Stimulated activated CD4-positive, alpha-beta T cell treated with anti-CD3 and anti-CD28 coated beads, Interleukin-15, amount 100 ng/mL, for 48 hours (primary cell): ENCODE data around the gene DDX56.
"Not testable (repeated sequence)": the region's sequence is repeated elsewhere in the genome, so short reads cannot be mapped to it uniquely, and the experiment has no call there.

ENCODE experiments used
- DNase-seq, 2 donors: peaks; one replicate each; pipeline ENCODE4 v3.0.0-alpha.2; 2020; ENCODE audit warnings: low read depth in 2 of 2

The DDX56 gene

DNA sequence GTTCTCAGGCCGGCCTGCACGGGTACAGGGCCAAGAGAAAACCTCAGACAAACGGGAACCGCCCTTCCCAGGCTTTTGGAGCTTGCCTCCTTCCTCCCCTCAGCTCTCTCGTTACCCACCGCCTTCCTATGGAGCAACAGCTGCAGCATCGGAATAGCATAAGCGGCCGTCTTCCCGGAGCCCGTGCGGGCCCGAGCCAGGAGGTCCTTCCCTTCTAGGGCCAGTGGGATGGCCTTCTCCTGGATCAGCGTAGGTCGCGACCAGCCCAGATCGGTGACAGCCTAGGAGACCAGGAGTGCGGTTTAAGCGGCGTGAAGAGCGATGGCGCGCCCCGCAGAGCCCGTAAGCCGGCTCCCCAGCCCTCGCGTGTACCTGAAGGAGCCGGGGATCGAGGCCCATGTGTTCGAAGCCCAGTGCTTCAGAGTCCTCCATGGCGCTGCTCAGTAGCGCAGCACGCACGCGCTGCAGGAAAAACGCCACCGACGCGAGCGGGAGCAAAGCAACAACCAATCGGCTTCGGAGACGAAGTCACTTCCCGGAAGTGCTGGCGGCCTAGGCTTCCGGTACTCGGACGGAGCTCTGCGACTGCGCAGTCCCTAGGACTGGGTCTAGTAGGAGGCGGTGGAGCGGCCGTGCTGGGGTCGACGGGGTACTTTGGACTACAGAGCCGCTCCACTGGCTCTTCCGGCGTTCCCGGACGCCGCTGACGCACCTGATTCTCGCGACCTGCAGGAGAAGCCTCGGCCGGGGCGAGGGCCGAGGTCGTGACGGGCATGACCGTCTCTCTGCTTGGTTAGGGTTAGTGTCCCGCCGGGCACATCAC, at the start of gene DDX56:
DDX56 (minus strand) TSS at position 445 of the 823 bp plus-strand sequence; CDS start at position 432, 13 bp downstream.
- DNase-seq: peak; percentile 90 to 92

DNA sequence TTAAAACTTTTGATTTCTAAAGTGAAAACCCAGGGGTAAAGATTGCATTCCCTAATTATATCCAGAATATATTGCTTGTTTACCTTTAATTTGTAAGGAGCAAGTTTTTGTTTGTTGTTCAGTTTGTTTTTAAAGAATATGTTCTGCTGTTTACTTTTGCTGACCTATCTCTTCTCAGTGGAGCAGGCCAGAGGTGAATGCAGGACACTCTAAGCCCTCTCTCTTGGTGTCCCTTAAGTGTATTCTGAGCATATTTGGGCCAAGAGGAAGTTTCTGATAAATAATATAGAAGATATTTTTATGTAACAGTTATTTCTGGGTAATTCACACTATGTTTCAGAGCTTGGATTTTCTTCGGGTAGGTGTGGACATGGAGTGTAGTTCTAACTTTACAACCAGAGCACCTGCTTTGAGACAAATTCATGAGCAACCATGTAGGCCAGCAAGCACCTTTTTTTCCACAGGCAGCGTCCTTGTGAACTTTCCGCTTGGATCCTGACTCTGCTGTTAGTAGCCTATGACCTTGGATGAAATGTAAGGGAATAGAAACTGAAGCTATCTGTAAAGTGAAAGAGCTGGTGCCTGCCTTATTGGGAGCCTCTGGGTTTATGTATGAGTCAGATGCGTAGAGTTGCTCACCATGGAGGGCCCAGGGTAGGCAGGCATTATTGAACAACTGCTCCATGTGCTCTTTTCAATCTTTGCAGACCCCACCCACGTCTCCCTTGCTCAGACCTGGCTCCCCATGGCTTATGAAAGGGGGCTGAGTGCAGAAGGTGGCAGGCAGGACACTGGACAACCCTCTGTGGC, 48.8 kb upstream of the DDX56 start:
- DNase-seq: no peak

DNA sequence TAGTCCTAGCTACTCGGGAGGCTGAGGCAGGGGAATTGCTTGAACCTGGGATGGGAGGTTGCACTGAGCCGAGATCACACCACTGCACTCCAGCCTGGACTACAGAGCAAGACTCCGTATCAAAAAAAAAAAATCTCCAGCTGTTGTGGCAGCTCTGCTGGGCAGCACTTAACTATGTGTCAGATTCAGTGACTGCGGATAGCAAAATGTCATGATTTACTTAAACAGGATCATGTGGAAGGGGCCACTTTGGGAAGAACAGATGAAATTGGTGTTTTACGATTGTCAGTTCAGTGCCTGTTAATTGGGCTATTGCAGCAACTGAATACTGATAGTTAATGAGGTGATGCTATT, 48.0 kb upstream of the DDX56 start:
- no peak for DNase-seq

GRCh38 chr7:44621034-44621749, 47.5 kb upstream of the DDX56 start:
- no peak for DNase-seq

- DNase-seq: no peak
These were observed 45.0 kb upstream of the DDX56 start for GRCh38 chr7:44618753-44619152.

DNA sequence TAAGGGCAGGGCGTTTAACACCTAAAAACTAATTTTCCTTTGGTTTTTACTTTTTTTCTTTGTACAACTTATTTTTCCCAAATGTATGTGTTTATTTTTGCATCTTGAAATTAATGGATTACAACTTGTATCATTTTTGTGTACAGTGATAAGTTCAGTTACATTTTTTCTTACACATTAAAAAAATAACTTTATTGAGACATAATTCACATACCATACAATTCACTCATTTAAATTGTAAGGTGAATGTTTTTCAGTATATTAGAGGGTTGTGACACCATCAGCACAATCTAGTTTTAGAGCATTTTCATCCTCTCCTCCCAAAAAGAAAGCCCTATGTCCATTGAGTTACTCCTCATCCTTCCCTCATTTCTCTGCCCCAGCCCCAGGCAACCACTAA, 44.3 kb upstream of the DDX56 start:
- DNase-seq: no peak

GRCh38 chr7:44617225-44617890, 43.6 kb upstream of the DDX56 start:
- DNase-seq: no peak

DNA sequence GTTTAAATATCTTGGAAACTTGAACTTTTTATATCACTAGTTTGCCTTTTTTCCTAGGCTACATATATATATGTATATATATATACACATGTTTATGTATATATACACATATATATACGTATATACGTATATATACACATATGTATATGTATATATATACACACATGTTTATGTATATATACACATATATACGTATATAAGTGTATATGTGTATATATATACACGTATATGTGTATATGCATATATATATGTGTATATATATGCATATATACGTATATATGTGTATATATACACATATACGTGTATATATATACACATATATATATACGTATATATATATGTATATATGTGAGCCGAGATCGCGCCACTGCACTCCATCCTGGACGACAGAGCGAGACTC, 42.8 kb upstream of the DDX56 start:
- DNase-seq: no peak

GRCh38 chr7:44615793-44616192, 42.1 kb upstream of the DDX56 start:
- DNase-seq: no peak

DNA sequence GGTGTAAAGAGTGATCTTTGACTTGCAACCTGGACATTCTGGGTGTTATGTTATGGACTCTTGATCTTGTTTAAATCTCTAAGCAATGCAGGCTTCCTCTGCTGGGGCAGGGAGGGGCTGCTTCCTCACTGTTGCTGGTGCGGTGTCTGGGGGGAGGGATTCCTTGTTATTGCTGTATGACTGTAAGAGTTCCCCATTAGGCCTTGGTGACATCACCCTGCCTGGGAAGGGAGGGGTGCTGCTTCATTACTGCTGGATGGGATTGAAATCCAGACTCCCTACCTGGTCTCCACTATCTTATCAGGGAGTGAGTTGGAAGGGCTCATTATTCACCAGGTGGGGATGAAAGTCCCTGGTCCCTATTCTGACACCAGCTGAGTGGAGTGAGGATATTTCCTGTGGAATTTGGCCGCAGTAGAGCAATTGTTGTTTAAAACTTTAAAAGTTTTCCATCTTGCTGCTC, 41.5 kb upstream of the DDX56 start:
- DNase-seq: no peak

GRCh38 chr7:44609829-44610228, 36.1 kb upstream of the DDX56 start:
- DNase-seq: no peak

DNA sequence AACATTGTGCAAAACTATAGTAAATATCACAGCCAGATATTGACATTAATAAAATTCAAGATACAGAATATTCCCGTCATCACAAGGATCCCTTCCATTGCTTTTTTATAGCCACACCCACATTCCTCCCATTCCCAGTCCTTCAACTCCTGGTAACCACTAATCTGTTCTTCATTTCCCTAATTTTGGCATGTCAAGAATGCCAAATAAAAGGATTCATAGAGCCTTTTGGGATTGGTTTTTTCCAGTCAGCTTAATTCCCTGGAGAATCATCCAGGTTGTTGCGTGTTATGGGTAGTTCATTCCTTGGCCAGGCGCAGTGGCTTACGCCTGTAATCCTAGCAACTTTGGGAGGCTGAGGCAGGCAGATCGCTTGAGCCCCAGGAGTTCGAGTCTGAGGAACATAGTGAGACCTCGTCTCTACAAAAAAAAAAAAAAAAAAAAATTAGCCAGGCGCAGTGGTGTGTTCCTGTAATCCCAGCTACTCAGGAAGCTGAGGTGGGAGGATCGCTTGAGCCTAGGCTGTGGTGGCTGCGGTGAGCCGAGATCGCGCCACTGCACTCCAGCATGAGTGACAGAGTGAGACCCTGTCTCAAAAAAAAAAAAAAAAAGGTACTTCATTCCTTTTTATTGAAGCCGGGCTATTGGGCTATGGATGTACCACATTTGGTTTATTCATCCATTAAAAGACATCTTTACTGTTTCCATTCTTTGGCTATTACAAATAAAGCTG, 35.4 kb upstream of the DDX56 start:
- no peak for DNase-seq

GRCh38 chr7:44607141-44608068, 33.7 kb upstream of the DDX56 start:
- DNase-seq: no peak

- peak; percentile 99 for DNase-seq
These were observed 32.8 kb upstream of the DDX56 start, which contains the start of gene OGDH for GRCh38 chr7:44606341-44607140. OGDH (plus strand) TSS chr7:44606627; CDS start chr7:44624344, 17,717 bp downstream.

DNA sequence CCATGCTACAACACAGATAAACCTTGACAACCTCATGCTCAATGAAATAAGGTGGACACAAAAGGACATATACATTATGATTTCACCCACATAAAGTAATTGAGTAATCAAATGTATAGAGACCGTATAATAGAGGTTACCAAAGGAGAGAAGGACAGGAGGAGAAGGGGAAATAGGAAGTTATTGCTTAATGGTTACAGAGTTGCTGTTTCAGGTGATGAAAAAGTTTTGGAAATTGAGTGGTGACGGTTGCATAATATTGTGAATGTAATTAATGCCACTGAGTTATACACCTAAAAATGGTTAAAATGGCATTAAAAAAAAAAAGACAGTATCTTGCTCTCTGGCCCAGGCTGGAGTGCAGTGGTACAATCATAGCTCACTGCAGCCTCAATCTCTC, 31.2 kb upstream of the DDX56 start:
- DNase-seq: no peak

DNA sequence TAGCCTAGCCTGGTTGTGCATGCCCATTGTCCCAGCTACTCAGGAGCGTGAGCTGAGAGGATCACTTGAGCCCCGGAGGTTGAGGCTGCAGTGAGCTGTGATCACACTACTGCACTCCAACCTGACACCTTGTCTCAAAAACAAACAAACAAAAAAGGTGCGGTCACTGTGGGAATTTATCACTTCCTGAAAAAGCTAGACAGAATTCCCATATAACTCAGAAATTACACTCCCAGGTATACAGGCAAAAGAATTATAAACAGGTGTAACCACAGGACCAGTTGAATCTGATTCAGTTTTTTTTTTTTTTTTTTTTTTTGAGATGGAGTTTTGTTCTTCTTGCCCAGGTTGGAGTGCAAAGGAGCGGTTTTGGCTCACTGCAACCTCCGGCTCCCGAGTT, 29.5 kb upstream of the DDX56 start:
- no peak for DNase-seq

DNA sequence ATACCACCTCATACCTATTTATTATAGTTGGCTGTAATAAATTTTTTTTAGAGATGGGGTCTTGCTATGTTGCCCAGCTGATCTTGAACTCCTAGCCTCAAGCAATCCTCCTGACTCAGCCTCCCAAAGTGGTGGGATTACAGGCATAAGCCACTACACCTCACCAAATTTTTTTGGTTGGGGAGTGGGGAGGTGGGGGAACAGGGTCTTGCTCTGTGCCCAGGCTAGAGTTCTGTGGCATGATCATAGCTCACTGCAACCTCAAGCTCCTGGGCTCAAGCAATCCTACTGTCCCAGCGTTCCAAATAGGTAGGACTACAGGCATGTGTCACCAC, 28.8 kb upstream of the DDX56 start:
- DNase-seq: no peak

- DNase-seq: no peak
These were observed 25.5 kb upstream of the DDX56 start for GRCh38 chr7:44599222-44599621.

GRCh38 chr7:44597181-44597580, 23.5 kb upstream of the DDX56 start:
- not testable (repeated sequence) for DNase-seq
